HFF-Myc (cell line): ENCODE measurements around the gene OCLN.
"Not testable (repeated sequence)": the region's sequence is repeated elsewhere in the genome, so short reads cannot be mapped to it uniquely, and the experiment has no call there.

Source experiments
- DNase-seq: peaks from one replicate; pipeline ENCODE4 v3.0.0-alpha.2; 2011; ENCODE audit warnings: low read depth; ENCODE audit errors: extremely low read depth
- H3K4me3 ChIP-seq: replicated peaks from 2 replicates; pipeline ENCODE4 v1.5.1; 2011; ENCODE audit warnings: low read depth, mild to moderate bottlenecking, control low read depth, low read length
- CTCF ChIP-seq: IDR thresholded peaks from 2 replicates; pipeline ENCODE4 v1.5.1; 2012; ENCODE audit warnings: mild to moderate bottlenecking, low read depth, low read length, control low read depth; ENCODE audit errors: missing control alignments

OCLN gene

GRCh38 chr5:69477170-69477569 is 15.4 kb upstream of the OCLN start:
- no peak overlapping the region for H3K4me3 ChIP-seq
- no peak for DNase-seq
- no peak for TF ChIP-seq CTCF

GRCh38 chr5:69478296-69478695 is 14.3 kb upstream of the OCLN start:
- not testable (repeated sequence) for DNase-seq, H3K4me3 ChIP-seq

- no peak overlapping the region for H3K4me3 ChIP-seq
- no peak for DNase-seq
- TF ChIP-seq CTCF: no peak
These were observed 7.7 kb upstream of the OCLN start for GRCh38 chr5:69484891-69485290.

DNA sequence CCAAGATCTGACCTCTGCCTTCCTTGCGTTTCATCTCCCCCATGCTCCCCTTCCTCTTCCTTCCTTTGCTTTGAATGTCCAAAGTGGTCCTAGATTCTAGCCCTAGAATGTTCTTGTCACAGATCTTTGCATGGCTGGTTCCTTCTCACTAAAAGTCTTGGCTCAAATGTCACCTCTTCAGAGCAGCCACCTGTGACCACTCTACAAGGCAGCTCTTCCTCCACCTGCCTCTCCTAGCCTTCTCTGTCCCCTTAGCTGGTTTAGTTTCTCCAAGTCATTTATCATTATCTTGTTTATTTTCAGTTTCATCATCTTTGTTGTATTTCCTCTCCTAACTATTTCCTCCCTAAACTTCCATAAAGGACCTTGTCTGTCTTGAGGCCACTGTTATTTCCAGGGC is 7.1 kb upstream of the OCLN start:
- H3K4me3 ChIP-seq: no peak overlapping the region
- DNase-seq: no peak
- TF ChIP-seq CTCF: no peak

GRCh38 chr5:69489246-69489645 is 3.3 kb upstream of the OCLN start:
- DNase-seq: no peak
- H3K4me3 ChIP-seq: no peak overlapping the region
- no peak for TF ChIP-seq CTCF

- no peak overlapping the region for H3K4me3 ChIP-seq
- no peak for TF ChIP-seq CTCF
- no peak for DNase-seq
These were observed 1.6 kb upstream of the OCLN start for GRCh38 chr5:69491027-69491426.

GRCh38 chr5:69491838-69492390 is 676 bp upstream of the OCLN start:
- DNase-seq: no peak
- peak overlapping the region; percentile 56 for H3K4me3 ChIP-seq
- no peak for TF ChIP-seq CTCF

DNA sequence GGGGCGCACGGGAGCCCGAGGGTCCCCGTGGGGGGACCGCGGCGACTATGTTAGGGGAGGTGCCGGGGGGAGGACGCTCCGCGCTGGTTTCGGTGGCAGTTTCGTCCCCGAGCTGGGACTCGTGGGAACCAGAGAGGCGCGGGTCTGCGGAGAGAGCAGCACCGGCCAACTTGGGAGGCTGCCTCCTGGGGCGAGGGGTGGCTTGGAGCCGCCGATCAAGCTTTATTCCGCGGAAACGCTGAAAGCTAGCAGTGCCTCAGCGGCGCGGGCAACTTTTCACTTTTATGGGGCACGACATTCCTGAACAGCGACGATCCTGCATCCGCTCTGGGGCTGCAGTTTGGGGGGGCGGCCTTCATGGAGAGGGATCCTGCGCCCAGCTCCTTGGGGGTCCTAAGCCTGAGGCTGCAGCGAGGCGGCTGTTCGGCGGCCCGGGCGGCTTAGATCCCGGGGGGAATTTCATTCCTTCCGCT is 369 bp downstream of the OCLN start:
- peak overlapping the region; percentile 56 for H3K4me3 ChIP-seq
- no peak for DNase-seq
- TF ChIP-seq CTCF: no peak
